ENCODE results near the gene HCN2. TPM values are rescaled to one million over a fixed set of nuclear protein-coding genes. Genes with fewer than 3 reads are reported as not detected.

HCN2 gene
- total RNA-seq, 2 experiments from 2014 or later = 0.06 to 1.0 TPM

- intact Hi-C loops (cut with micrococcal nuclease; ENCODE audit: unreplicated experiment) = no loop called here
- H3K36me3 ChIP-seq (ENCODE audit: insufficient read depth, low read length) = peaks cover 60% of the 10 kb centered on the region
- no peaks in the 10 kb centered on the region; the same call in 1 of the 2 replicates for H4K20me1 ChIP-seq (ENCODE audit: insufficient read depth, low read length)
- H3K79me2 ChIP-seq (ENCODE audit: insufficient read depth, low read depth, low read length) = no peaks in the 10 kb centered on the region
- H3K4me1 ChIP-seq (ENCODE audit: insufficient read depth, low read length, poor library complexity, severe bottlenecking) = peaks cover 24% of the 10 kb centered on the region
- no peak for DNase-seq (ENCODE audit: low spot score)
- TF ChIP-seq CTCF (conservative IDR thresholded peaks at IDR 0.05; ENCODE audit: low read length) (no peak), EZH2phosphoT487 (IDR thresholded peaks at IDR 0.05; ENCODE audit: borderline replicate concordance, low read depth, low read length) (no peak)
- no peak overlapping the region for H3K27ac ChIP-seq (ENCODE audit: low read depth, low read length, poor library complexity, severe bottlenecking)
- no peaks in the 10 kb centered on the region for H3K9me2 ChIP-seq (ENCODE audit: insufficient read depth, low read length)
- H2AFZ ChIP-seq (ENCODE audit: low read length) = no peak overlapping the region
- POLR2A ChIA-PET = no interaction called here
- no peaks in the 10 kb centered on the region for H3K9me3 ChIP-seq (ENCODE audit: low read length)
- CTCF ChIA-PET (ENCODE audit: unreplicated experiment) = no interaction called here
- H3K4me2 ChIP-seq (ENCODE audit: low read length) = no peak overlapping the region
- no TSS peak for BruUV-seq (replicated peaks)
- H3K4me3 ChIP-seq (ENCODE audit: low read depth, low read length, poor library complexity, severe bottlenecking) = no peak overlapping the region
Measured at GRCh38 chr19:644789-645188, 55.1 kb downstream of the HCN2 start.

- TF ChIP-seq CTCF (conservative IDR thresholded peaks at IDR 0.05; ENCODE audit: low read length) = no peak
- TF ChIP-seq EZH2phosphoT487 (IDR thresholded peaks at IDR 0.05; ENCODE audit: borderline replicate concordance, low read depth, low read length) = no peak
- Histone ChIP-seq H3K36me3 (ENCODE audit: insufficient read depth, low read length) (peaks cover 71% of the 10 kb centered on the region), H3K9me3 (ENCODE audit: low read length) (no peaks in the 10 kb centered on the region), H3K27ac (ENCODE audit: low read depth, low read length, poor library complexity, severe bottlenecking) (no peak overlapping the region), H3K4me1 (ENCODE audit: insufficient read depth, low read length, poor library complexity, severe bottlenecking) (peaks cover 18% of the 10 kb centered on the region), H3K79me2 (ENCODE audit: insufficient read depth, low read depth, low read length) (no peaks in the 10 kb centered on the region), H3K9me2 (ENCODE audit: insufficient read depth, low read length) (no peaks in the 10 kb centered on the region), H2AFZ (ENCODE audit: low read length) (no peak overlapping the region), H3K4me2 (ENCODE audit: low read length) (no peak overlapping the region), H3K4me3 (ENCODE audit: low read depth, low read length, poor library complexity, severe bottlenecking) (no peak overlapping the region), H4K20me1 (ENCODE audit: insufficient read depth, low read length) (no peaks in the 10 kb centered on the region)
- POLR2A ChIA-PET = no interaction called here
- CTCF ChIA-PET (ENCODE audit: unreplicated experiment) = no interaction called here
- no peak for DNase-seq (ENCODE audit: low spot score)
- intact Hi-C loops (cut with micrococcal nuclease; ENCODE audit: unreplicated experiment) = no loop called here
- BruUV-seq (replicated peaks) = no TSS peak
Measured at GRCh38 chr19:645912-646778, 56.5 kb downstream of the HCN2 start.

All from OCI-LY7 (cell line).